Fibroblast of mammary gland (primary cell): ENCODE results near the gene EEPD1.

Experiments used
- DNase-seq: peaks from one replicate; pipeline ENCODE4 v3.0.0-alpha.2; 2010; ENCODE audit warnings: low read depth
- H3K4me3 ChIP-seq: 2 replicates; pipeline ENCODE4 v1.5.1; 2011; ENCODE audit warnings: low read depth, mild to moderate bottlenecking, low read length, moderate library complexity; ENCODE audit not compliant: control insufficient read depth
- TF ChIP-seq, protein P1 (sequence below): conservative IDR thresholded peaks from 2 replicates; pipeline ENCODE4 v1.5.1; 2011; ENCODE audit warnings: low read depth, low read length, inconsistent platforms; ENCODE audit not compliant: control insufficient read depth, insufficient read depth

The EEPD1 gene

DNA sequence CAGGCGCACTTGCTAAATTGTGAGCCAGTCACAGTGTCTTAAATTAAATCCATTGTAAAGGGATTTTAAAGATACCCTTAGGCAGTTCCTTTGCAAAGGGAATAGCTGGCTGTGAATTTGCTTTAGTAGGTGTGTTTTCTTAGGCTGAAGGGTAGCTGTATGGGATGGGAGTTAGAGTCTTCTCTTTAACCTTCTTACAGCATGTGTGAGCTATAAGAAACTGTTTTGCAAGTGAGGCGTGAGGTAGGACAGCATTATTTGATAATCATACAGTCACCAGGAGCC lies 5.2 kb downstream of the EEPD1 start:
- TF ChIP-seq, protein P1, sequence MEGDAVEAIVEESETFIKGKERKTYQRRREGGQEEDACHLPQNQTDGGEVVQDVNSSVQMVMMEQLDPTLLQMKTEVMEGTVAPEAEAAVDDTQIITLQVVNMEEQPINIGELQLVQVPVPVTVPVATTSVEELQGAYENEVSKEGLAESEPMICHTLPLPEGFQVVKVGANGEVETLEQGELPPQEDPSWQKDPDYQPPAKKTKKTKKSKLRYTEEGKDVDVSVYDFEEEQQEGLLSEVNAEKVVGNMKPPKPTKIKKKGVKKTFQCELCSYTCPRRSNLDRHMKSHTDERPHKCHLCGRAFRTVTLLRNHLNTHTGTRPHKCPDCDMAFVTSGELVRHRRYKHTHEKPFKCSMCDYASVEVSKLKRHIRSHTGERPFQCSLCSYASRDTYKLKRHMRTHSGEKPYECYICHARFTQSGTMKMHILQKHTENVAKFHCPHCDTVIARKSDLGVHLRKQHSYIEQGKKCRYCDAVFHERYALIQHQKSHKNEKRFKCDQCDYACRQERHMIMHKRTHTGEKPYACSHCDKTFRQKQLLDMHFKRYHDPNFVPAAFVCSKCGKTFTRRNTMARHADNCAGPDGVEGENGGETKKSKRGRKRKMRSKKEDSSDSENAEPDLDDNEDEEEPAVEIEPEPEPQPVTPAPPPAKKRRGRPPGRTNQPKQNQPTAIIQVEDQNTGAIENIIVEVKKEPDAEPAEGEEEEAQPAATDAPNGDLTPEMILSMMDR, result no peak

DNA sequence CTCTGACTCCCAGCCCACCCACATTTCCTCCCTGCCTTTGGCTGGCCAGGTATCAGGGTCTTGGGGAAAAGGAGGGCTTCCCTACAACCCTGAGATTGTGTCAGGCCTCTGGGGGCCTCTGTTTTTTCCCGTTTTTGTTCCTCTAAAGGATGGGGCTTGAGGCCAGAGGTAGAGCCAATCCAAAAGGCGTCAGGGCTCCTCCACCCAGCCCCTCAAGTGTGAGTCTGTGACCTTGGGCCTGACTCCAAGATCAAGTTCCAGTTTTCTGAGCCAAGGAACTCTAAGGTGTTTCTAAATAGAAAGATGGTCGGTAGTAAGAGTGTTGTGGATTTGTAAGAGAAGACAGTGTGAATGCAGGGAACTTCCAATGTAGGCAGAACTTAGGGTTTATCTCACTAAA lies 6.6 kb downstream of the EEPD1 start:
- DNase-seq, result no peak
- TF ChIP-seq, protein P1, result no peak
- H3K4me3 ChIP-seq, result no peak overlapping the region

More for the DNA sequence above, 5.2 kb downstream of the EEPD1 start:
- H3K4me3 ChIP-seq, result no peak overlapping the region
- DNase-seq, result no peak

DNA sequence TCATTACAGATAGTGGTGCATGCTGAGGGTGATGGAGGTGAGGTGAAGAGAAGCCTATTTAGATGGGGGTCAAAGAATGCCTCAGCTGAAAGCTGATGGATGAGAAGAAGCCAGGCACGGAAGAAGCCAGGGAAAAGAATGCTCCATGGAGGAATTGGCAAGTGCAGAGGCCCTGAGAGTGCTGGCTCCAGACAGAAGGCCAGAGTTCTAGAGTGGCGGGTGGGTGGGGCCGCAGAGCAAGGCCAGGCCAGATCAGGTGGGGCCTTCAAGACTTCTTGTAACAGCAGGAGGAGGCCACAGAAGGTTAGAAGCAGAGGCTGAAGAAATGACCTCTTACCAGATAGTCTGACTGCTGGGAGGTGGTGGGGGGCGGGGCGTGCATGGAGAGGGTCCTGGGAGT lies 7.3 kb downstream of the EEPD1 start:
- DNase-seq, result no peak
- TF ChIP-seq, protein P1, result no peak
- no peak overlapping the region for H3K4me3 ChIP-seq

DNA sequence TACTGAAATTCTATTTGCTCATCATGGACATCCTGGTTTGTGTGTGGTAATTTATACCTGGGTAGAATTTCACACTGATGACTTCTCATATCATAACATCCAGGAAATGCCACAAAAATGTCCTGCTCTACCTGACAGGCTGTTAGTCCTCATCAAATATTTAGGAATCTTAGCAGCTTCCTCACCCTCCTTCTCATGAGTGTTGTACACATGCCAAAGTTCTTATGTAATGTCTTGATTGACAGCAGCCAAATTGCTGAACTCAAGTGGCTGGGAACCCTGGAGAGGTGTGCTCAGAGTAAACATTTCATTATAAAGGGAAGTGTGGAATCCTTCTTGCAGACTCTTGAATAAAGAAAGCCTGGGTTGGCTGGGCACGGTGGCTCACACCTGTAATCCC lies 8.9 kb downstream of the EEPD1 start:
- no peak overlapping the region for H3K4me3 ChIP-seq
- DNase-seq, result no peak
- TF ChIP-seq, protein P1, result no peak

DNA sequence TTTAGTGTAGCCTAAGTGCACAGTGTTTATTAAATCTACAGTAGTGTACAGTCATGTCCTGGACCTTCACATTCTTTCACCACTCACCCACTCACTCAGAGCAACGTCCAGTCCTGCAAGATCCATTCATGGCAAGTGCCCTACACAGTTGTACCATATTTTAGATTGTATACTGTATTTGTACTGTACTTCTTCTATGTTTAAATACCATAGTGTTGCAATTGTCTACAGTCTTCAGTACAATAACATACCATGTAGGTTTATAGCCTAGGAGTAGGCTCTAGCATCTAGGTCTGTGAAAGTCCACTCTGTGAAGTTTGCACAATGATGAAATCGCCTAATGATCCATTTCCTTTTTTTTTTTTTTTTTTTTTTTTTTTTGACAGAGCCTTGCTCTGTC lies 12.0 kb downstream of the EEPD1 start:
- peak; percentile 50 for DNase-seq
- H3K4me3 ChIP-seq, result no peak overlapping the region
- TF ChIP-seq, protein P1, result no peak

DNA sequence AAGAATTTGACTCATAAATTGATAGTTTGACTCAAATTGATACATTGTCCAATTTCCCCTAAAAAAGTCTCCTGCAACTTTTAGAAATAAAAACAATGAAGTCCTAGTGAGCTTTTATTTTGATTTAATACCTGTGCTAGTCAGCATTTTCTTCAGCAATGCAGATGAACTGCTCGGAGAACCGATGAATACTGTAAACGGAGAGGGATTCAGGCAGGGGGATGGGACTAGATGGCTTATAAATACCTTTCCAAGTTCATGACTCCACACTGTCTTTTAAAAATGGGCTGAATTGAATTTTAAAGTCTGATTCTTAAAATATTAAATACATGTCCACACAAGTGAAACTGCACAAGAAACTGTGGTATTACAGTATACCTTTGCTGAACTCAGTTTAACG lies 12.7 kb downstream of the EEPD1 start:
- no peak for DNase-seq

More for the DNA sequence above, 12.7 kb downstream of the EEPD1 start:
- H3K4me3 ChIP-seq, result no peak overlapping the region
- TF ChIP-seq, protein P1, result no peak
